Natural killer cell (primary cell): ENCODE results near the gene MIF. TPM values are rescaled to one million over a fixed set of nuclear protein-coding genes. Genes with fewer than 3 reads are reported as not detected.

Source experiments
- ATAC-seq, 3 donors: fragments of 150-1000 bp in 2 of 3; fragments of 200-7000 bp in 1 of 3; cut with Tn5 transposase; 1 replicate in 1 of 3; 2 replicates in 2 of 3; pipeline ENCODE4 v1.10.0; 2021; ENCODE audit warnings: mild to moderate bottlenecking in 2 of 3, moderate library complexity in 2 of 3
- DNase-seq, 2 donors: peaks; one replicate each; pipeline versions ENCODE4 v3.0.0 to v3.0.0-alpha.2; 2013 to 2021; ENCODE audit warnings: mixed read lengths in 1 of 2
- H3K27ac ChIP-seq: one replicate; pipeline ENCODE4 v1.5.1; 2013; ENCODE audit warnings: mild to moderate bottlenecking, low read length
- H3K27me3 ChIP-seq: one replicate; pipeline ENCODE4 v1.6.1; 2013; ENCODE audit warnings: low read length; ENCODE audit not compliant: control insufficient read depth, insufficient read depth
- H3K36me3 ChIP-seq: one replicate; pipeline ENCODE4 v1.6.1; 2013; ENCODE audit warnings: low read length; ENCODE audit not compliant: control insufficient read depth, insufficient read depth
- H3K4me1 ChIP-seq: one replicate; pipeline ENCODE4 v1.6.1; 2013; ENCODE audit warnings: low read length; ENCODE audit not compliant: control insufficient read depth, insufficient read depth
- H3K4me3 ChIP-seq: one replicate; pipeline ENCODE4 v1.5.1; 2013; ENCODE audit warnings: low read length
- H3K9me3 ChIP-seq: one replicate; pipeline ENCODE4 v1.6.1; 2013; ENCODE audit warnings: low read length; ENCODE audit not compliant: control insufficient read depth, insufficient read depth
- H3K27ac Mint-ChIP-seq, 2 donors: one replicate each; pipeline ENCODE4 v1.8.0; 2022; ENCODE audit warnings: mild to moderate bottlenecking in 2 of 2, mixed read lengths in 2 of 2, moderate library complexity in 1 of 2
- H3K27me3 Mint-ChIP-seq, 2 donors: one replicate each; pipeline ENCODE4 v1.8.0; 2022; ENCODE audit warnings: low read depth in 2 of 2, mixed read lengths in 2 of 2
- H3K36me3 Mint-ChIP-seq: one replicate; pipeline ENCODE4 v1.8.0; 2022; ENCODE audit warnings: mixed read lengths
- H3K4me1 Mint-ChIP-seq, 2 donors: one replicate each; pipeline ENCODE4 v1.8.0; 2022; ENCODE audit warnings: mixed read lengths in 2 of 2
- H3K4me3 Mint-ChIP-seq: one replicate; pipeline ENCODE4 v1.8.0; 2022; ENCODE audit warnings: mild to moderate bottlenecking, moderate library complexity, mixed read lengths
- H3K9me3 Mint-ChIP-seq, 2 donors: one replicate each; pipeline ENCODE4 v1.8.0; 2022; ENCODE audit warnings: mixed read lengths in 2 of 2
- CTCF ChIP-seq: fragments of 200-600 bp; IDR thresholded peaks from one replicate; pipeline ENCODE4 v1.8.0; 2022; ENCODE audit warnings: antibody characterized with exemption
- whole genome bisulfite sequencing: methylation state at CpG from one replicate; pipeline ENCODE4 v1.1.7; 2013; ENCODE audit warnings: missing lambda C conversion rate; ENCODE audit not compliant: insufficient coverage; 5-methylcytosine and 5-hydroxymethylcytosine counted together
- intact Hi-C: fragments of 100-400 bp; cut with micrococcal nuclease; formaldehyde crosslinking; loops from one replicate; pipeline ENCODE4 v1.14.2; 2022
- total RNA-seq, 4 donors: library from RNA; stranded (reverse); fragments of 120-200 nt in 1 of 4; gene quantifications; one replicate each; pipeline versions ENCODE4 v1.2.3 to v1.2.4, GENCODE V29; 2013 to 2022

Gene MIF
- total RNA-seq, 3 donors from 2014 or later (not counting 1 experiment from before 2014, with no cell fraction given), result 115 to 182 (median 133) TPM

GRCh38 chr22:23893121-23893944 lies 850 bp upstream of the MIF start:
- DNase-seq (no peak), ATAC-seq (no peak)
- Mint-ChIP-seq H3K27me3 (no peaks in the 10 kb centered on the region), H3K27ac (peak overlapping the region; percentile 90 to 96), H3K9me3 (no peaks in the 10 kb centered on the region), H3K4me3 (peak overlapping the region; percentile 93), H3K4me1 (peaks cover 14 to 43% of the 10 kb centered on the region in 2 donors), H3K36me3 (no peaks in the 10 kb centered on the region)
- Histone ChIP-seq H3K36me3 (peaks cover 12% of the 10 kb centered on the region), H3K27ac (peak overlapping the region; percentile 96), H3K9me3 (no peaks in the 10 kb centered on the region), H3K4me3 (peak overlapping the region; percentile 88), H3K27me3 (no peaks in the 10 kb centered on the region), H3K4me1 (peaks cover 23% of the 10 kb centered on the region)
- intact Hi-C loops, result no loop called here
- WGBS, result 30% methylated on average over 11 of the region's 11 CpGs
- no peak for TF ChIP-seq CTCF

GRCh38 chr22:23894710-23895598 lies 771 bp downstream of the MIF start:
- H3K4me1 Mint-ChIP-seq, result peaks cover 20 to 43% of the 10 kb centered on the region in 2 donors
- no peaks in the 10 kb centered on the region for H3K9me3 Mint-ChIP-seq
- ATAC-seq (peak; percentile 29 to 60 (median 47)), DNase-seq (peak; percentile 44 to 78)
- peak overlapping the region; percentile 90 to 96 for H3K27ac Mint-ChIP-seq
- peak overlapping the region; percentile 88 for H3K4me3 ChIP-seq
- no peaks in the 10 kb centered on the region for H3K36me3 Mint-ChIP-seq
- intact Hi-C loops, result loop anchor here (1.0 kb wide), 1 partner anchor 18 kb away; no protein-coding TSS in a partner anchor
- TF ChIP-seq CTCF, result peak; percentile 39
- peak overlapping the region; percentile 96 for H3K27ac ChIP-seq
- peaks cover 23% of the 10 kb centered on the region for H3K4me1 ChIP-seq
- H3K27me3 ChIP-seq, result no peaks in the 10 kb centered on the region
- H3K4me3 Mint-ChIP-seq, result peak overlapping the region; percentile 93
- no peaks in the 10 kb centered on the region for H3K9me3 ChIP-seq
- WGBS, result 1% methylated on average over 76 of the region's 79 CpGs
- peaks cover 12% of the 10 kb centered on the region for H3K36me3 ChIP-seq
- H3K27me3 Mint-ChIP-seq, result no peaks in the 10 kb centered on the region

GRCh38 chr22:23895599-23896144 lies 1.5 kb downstream of the MIF start:
- H3K27ac ChIP-seq, result no peak overlapping the region
- peak overlapping the region; percentile 93 for H3K4me3 Mint-ChIP-seq
- H3K4me1 ChIP-seq, result peaks cover 23% of the 10 kb centered on the region
- H3K27me3 Mint-ChIP-seq, result no peaks in the 10 kb centered on the region
- intact Hi-C loops, result loop anchor here (1.0 kb wide), 1 partner anchor 18 kb away; no protein-coding TSS in a partner anchor
- H3K9me3 Mint-ChIP-seq, result no peaks in the 10 kb centered on the region
- no peak for ATAC-seq
- no peaks in the 10 kb centered on the region for H3K9me3 ChIP-seq
- peaks cover 12% of the 10 kb centered on the region for H3K36me3 ChIP-seq
- TF ChIP-seq CTCF, result peak; percentile 5
- 85% methylated on average over 16 of the region's 16 CpGs for WGBS
- peaks cover 20 to 43% of the 10 kb centered on the region in 2 donors for H3K4me1 Mint-ChIP-seq
- peak overlapping the region; percentile 90 to 96 for H3K27ac Mint-ChIP-seq
- H3K4me3 ChIP-seq, result peak overlapping the region; percentile 88
- H3K27me3 ChIP-seq, result no peaks in the 10 kb centered on the region
- H3K36me3 Mint-ChIP-seq, result no peaks in the 10 kb centered on the region
- DNase-seq, result no peak
